ENCODE measurements around the gene PCDH9. TPM values are rescaled to one million over a fixed set of nuclear protein-coding genes. Genes with fewer than 3 reads are reported as not detected.

PCDH9 gene
- total RNA-seq, 4 donors from 2014 or later: 0.64 to 1.1 (median 0.82) TPM

DNA sequence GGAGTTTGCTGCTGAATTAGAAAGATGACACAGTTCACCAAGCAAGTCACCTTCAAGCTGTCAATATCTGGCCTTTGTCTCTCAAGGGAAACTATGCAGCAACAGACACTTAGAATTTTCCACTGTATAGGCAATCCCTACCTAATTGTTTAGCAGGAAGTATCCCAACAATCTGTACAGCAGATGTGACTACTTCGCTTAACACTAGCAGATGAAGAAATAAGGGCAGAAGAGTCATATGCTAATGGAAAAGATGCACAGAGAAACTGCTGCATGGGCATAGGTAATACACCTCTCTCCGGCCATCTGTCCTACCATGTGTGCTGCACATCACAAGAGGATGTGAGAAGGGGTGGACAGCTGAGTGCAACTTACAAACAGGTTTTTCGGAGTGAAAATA lies 851.2 kb downstream of the PCDH9 start:
- Histone ChIP-seq H3K27ac (no peak overlapping the region), H3K4me3 (no peak overlapping the region), H3K4me1 (no peaks in the 10 kb centered on the region), H3K9me3 (no peaks in the 10 kb centered on the region), H3K27me3 (no peaks in the 10 kb centered on the region), H3K36me3 (no peaks in the 10 kb centered on the region)
- WGBS: 85% methylated on average over 3 of the region's 3 CpGs
- TF ChIP-seq, protein P1, sequence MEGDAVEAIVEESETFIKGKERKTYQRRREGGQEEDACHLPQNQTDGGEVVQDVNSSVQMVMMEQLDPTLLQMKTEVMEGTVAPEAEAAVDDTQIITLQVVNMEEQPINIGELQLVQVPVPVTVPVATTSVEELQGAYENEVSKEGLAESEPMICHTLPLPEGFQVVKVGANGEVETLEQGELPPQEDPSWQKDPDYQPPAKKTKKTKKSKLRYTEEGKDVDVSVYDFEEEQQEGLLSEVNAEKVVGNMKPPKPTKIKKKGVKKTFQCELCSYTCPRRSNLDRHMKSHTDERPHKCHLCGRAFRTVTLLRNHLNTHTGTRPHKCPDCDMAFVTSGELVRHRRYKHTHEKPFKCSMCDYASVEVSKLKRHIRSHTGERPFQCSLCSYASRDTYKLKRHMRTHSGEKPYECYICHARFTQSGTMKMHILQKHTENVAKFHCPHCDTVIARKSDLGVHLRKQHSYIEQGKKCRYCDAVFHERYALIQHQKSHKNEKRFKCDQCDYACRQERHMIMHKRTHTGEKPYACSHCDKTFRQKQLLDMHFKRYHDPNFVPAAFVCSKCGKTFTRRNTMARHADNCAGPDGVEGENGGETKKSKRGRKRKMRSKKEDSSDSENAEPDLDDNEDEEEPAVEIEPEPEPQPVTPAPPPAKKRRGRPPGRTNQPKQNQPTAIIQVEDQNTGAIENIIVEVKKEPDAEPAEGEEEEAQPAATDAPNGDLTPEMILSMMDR (IDR thresholded peaks at IDR 0.05): no peak
- no peak for TF ChIP-seq POLR2AphosphoS5 (IDR thresholded peaks at IDR 0.05)
- no peak for DNase-seq (ENCODE audit: low spot score in 2 of 2)

DNA sequence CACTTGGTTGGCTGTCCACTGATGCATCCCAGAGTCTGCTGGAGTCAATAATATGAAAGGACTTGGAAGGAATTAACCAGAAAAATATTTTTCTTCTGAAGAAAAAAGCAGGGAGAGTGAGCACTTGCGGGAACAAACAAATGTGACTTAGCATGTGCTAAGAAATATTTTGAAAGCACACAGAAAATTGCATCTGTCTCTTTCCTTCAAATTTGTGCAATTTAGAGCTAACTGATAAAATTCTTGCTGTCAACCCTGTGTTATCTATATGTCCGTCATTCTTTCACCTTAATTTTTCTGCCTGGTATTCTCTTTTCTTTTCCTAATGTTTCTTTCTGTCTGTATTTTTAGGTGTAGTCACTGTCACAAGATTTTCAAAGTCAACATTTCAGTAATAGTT lies 852.6 kb downstream of the PCDH9 start:
- Histone ChIP-seq H3K4me1 (no peaks in the 10 kb centered on the region), H3K27ac (no peak overlapping the region), H3K36me3 (no peaks in the 10 kb centered on the region), H3K9me3 (no peaks in the 10 kb centered on the region), H3K4me3 (no peak overlapping the region), H3K27me3 (no peaks in the 10 kb centered on the region)
- no peak for TF ChIP-seq POLR2A (IDR thresholded peaks at IDR 0.05)
- TF ChIP-seq EP300 (IDR thresholded peaks at IDR 0.05): no peak
- no peak for TF ChIP-seq POLR2AphosphoS5 (IDR thresholded peaks at IDR 0.05)
- TF ChIP-seq, protein P1 (IDR thresholded peaks at IDR 0.05): no peak
- WGBS: 33% methylated on average over 2 of the region's 2 CpGs
- DNase-seq (ENCODE audit: low spot score in 2 of 2): no peak

DNA sequence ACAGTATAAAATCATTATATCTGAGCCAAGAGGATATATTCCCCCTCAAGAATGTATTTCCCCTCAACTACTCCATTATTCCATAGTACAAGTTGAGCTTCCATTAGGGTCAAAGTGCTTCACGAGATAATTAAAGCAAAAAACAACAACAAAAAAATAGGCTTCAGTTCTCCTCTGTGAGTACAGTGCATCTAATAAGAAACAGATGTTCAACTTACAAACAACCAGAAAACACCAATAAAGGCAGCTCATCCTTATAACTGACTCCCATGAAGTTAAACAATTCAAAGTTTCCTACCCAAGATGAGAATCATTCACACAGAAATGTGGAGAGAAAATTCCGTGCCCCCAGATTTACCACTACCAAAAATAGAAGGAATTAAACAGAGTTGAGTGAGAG lies 854.4 kb downstream of the PCDH9 start:
- 53% methylated on average over 2 of the region's 2 CpGs for WGBS
- Histone ChIP-seq H3K4me3 (no peak overlapping the region), H3K9me3 (no peaks in the 10 kb centered on the region), H3K27me3 (no peaks in the 10 kb centered on the region), H3K4me1 (no peaks in the 10 kb centered on the region), H3K27ac (no peak overlapping the region), H3K36me3 (no peaks in the 10 kb centered on the region)
- DNase-seq (ENCODE audit: low spot score in 2 of 2): no peak
- TF ChIP-seq POLR2AphosphoS5 (IDR thresholded peaks at IDR 0.05) (no peak), POLR2A (IDR thresholded peaks at IDR 0.05) (no peak), EP300 (IDR thresholded peaks at IDR 0.05) (no peak)
- TF ChIP-seq, protein P1 (IDR thresholded peaks at IDR 0.05): no peak

- DNase-seq (ENCODE audit: low spot score in 2 of 2): no peak
- Histone ChIP-seq H3K4me3 (no peak overlapping the region), H3K36me3 (no peaks in the 10 kb centered on the region), H3K27me3 (no peaks in the 10 kb centered on the region), H3K9me3 (no peaks in the 10 kb centered on the region), H3K27ac (no peak overlapping the region), H3K4me1 (no peaks in the 10 kb centered on the region)
- TF ChIP-seq POLR2A (IDR thresholded peaks at IDR 0.05): no peak
- no peak for TF ChIP-seq EP300 (IDR thresholded peaks at IDR 0.05)
- TF ChIP-seq, protein P1 (IDR thresholded peaks at IDR 0.05): no peak
- TF ChIP-seq POLR2AphosphoS5 (IDR thresholded peaks at IDR 0.05): no peak
- 70% methylated on average over 1 of the region's 1 CpG for WGBS
Observed at GRCh38 chr13:66369666-66370065, 860.5 kb downstream of the PCDH9 start.

- WGBS: 74% methylated on average over 1 of the region's 1 CpG
- TF ChIP-seq EP300 (IDR thresholded peaks at IDR 0.05): no peak
- TF ChIP-seq, protein P1 (IDR thresholded peaks at IDR 0.05): no peak
- no peak for DNase-seq (ENCODE audit: low spot score in 2 of 2)
- H3K4me1 ChIP-seq: no peaks in the 10 kb centered on the region
- no peaks in the 10 kb centered on the region for H3K27me3 ChIP-seq
- no peaks in the 10 kb centered on the region for H3K36me3 ChIP-seq
- no peak overlapping the region for H3K4me3 ChIP-seq
- no peak overlapping the region for H3K27ac ChIP-seq
- no peaks in the 10 kb centered on the region for H3K9me3 ChIP-seq
Observed at GRCh38 chr13:66367356-66367755, 862.8 kb downstream of the PCDH9 start.

All from suprapubic skin (tissue), 4 donors.